ENCODE results near the gene MAP7.
"Not testable (repeated sequence)": the region's sequence is repeated elsewhere in the genome, so short reads cannot be mapped to it uniquely, and the experiment has no call there.

The MAP7 gene

DNA sequence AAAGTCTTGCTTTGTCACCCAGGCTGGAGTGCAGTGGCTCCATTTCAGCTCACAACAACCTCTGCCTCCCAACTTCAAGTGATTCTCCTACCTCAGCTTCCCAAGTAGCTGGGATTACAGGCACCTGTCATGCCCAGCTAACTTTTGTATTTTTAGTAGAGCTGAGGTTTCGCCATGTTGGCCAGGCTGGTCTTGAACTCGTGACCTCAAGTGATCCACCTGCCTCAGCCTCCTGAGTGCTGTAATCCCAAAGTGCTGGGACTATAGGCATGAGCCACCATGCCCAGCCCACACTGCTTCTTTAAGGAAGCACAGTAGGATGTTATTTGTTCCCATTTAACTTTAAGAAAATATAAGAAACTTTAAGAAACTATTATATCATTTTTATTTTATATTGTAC is 35.3 kb upstream of the MAP7 start:
- 89 to 93% methylated on average over 2 of the region's 2 CpGs for WGBS, 2 experiments (ENCODE audit: insufficient coverage in 2 of 2)
- not testable (repeated sequence) for H3K36me3 ChIP-seq (ENCODE audit: control insufficient read depth, insufficient read depth, low read length); H3K27ac ChIP-seq (ENCODE audit: low read depth, low read length, severe bottlenecking); H3K9me3 ChIP-seq (ENCODE audit: control insufficient read depth, low read length); H3K4me3 ChIP-seq (ENCODE audit: extremely low read depth, insufficient read depth, low read length, poor library complexity, severe bottlenecking); H3K4me1 ChIP-seq (ENCODE audit: control insufficient read depth, insufficient read depth, low read length, poor library complexity, severe bottlenecking)

DNA sequence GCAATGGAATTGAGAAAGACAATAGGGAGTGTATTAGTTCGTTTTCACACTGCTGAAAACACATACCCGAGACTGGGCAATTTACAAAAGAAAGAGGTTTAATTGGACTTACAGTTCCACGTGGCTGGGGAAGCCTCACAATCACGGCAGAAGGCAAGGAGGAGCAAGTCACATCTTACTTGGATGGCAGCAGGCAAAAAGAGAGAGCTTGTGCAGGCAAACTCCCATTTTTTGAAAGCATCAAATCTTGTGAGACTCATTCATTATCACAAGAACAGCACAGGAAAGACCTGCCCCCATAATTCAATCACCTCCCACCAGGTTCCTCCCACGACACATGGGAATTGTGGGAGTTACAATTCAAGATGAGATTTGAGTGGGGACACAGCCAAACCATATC is 34.1 kb upstream of the MAP7 start:
- not testable (repeated sequence) for H3K9me3 ChIP-seq (ENCODE audit: control insufficient read depth, low read length); H3K4me3 ChIP-seq (ENCODE audit: extremely low read depth, insufficient read depth, low read length, poor library complexity, severe bottlenecking); H3K36me3 ChIP-seq (ENCODE audit: control insufficient read depth, insufficient read depth, low read length); H3K4me1 ChIP-seq (ENCODE audit: control insufficient read depth, insufficient read depth, low read length, poor library complexity, severe bottlenecking); H3K27ac ChIP-seq (ENCODE audit: low read depth, low read length, severe bottlenecking)
- 80% methylated on average over 3 to 5 of the region's 5 CpGs for WGBS, 2 experiments (ENCODE audit: insufficient coverage in 2 of 2)

DNA sequence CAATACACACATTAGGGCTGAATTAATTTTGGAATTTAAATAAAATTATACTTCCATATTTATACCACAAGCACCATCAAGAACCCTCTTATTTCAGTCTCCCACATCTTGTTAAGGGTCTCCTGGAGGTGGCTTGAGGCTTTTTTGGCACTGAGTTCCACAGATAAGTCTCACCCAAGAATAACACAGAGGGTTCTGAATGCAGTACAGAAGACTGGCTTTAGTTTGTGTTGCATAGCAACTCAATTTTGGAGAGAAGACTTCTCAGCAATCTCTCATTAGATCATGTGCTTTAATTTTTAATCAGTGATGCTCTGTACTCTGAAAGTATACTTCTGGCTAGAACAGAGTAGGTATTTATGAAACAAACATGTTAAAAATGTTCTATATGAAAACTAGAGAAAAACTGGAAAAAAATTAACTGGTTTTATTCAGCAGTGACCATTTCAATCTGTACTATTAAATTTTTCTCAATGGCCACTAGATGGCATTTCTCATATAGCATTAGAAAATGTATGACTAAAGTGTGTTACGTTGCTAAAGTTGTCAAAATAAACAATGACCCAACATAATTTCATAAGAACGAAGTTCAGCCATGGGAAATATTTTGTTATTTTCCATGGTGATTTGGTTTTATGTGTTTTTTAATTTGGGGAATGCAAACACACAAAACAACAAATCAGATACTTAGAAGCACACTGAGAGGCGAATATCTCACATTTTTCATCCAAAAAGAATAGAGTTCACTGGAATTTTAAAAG is 32.7 kb upstream of the MAP7 start:
- H3K27ac ChIP-seq (ENCODE audit: low read depth, low read length, severe bottlenecking) = no peak overlapping the region
- H3K36me3 ChIP-seq (ENCODE audit: control insufficient read depth, insufficient read depth, low read length) = no peaks in the 10 kb centered on the region
- WGBS, 2 experiments (ENCODE audit: insufficient coverage in 2 of 2) = no CpG with 5 or more reads among the region's 3 CpGs
- peaks cover 5% of the 10 kb centered on the region for H3K4me1 ChIP-seq (ENCODE audit: control insufficient read depth, insufficient read depth, low read length, poor library complexity, severe bottlenecking)
- no peak overlapping the region for H3K4me3 ChIP-seq (ENCODE audit: extremely low read depth, insufficient read depth, low read length, poor library complexity, severe bottlenecking)
- no peaks in the 10 kb centered on the region for H3K9me3 ChIP-seq (ENCODE audit: control insufficient read depth, low read length)

DNA sequence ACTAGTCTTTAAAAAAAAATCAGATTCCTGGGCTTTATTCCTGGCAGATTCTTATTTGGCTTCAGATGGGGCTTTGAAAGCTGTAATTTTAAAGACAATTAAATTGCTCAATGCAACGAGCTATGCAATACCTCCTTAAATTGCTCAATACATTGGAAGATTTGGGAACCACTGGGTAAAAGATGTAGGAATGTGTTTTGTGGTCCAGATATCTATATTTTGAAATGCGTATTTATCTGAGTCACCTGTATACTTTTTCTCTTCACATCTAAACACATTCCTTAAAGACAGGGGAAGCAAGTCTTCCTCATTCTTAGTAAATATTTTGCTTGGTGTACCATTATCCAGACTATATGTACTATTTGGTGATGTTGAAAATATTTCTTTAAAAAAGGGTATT is 29.6 kb upstream of the MAP7 start:
- Histone ChIP-seq H3K36me3 (ENCODE audit: control insufficient read depth, insufficient read depth, low read length) (no peaks in the 10 kb centered on the region), H3K4me3 (ENCODE audit: extremely low read depth, insufficient read depth, low read length, poor library complexity, severe bottlenecking) (no peak overlapping the region), H3K27ac (ENCODE audit: low read depth, low read length, severe bottlenecking) (no peak overlapping the region), H3K4me1 (ENCODE audit: control insufficient read depth, insufficient read depth, low read length, poor library complexity, severe bottlenecking) (no peaks in the 10 kb centered on the region), H3K9me3 (ENCODE audit: control insufficient read depth, low read length) (no peaks in the 10 kb centered on the region)
- WGBS, 2 experiments (ENCODE audit: insufficient coverage in 2 of 2) = no CpG with 5 or more reads among the region's 2 CpGs

DNA sequence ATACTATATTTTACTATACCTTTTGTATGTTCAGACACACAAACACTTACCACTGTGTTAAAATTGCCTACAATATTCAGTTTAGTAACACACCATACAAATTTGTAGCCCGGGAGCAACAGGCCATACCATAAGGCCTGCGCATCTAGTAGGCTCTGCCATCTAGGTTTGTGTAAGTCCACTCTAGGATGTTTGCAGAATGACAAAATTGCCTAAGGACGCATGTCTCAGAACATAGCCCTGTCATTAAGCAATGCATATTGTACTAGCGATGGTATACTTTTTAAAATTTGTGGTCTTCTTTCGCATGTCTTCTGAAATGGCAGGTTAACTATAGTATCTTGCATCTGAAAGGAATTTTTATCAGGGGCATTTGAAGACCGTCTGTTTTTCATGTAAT is 26.6 kb upstream of the MAP7 start:
- Histone ChIP-seq H3K36me3 (ENCODE audit: control insufficient read depth, insufficient read depth, low read length) (no peaks in the 10 kb centered on the region), H3K9me3 (ENCODE audit: control insufficient read depth, low read length) (peaks cover under 1% of the 10 kb centered on the region), H3K4me3 (ENCODE audit: extremely low read depth, insufficient read depth, low read length, poor library complexity, severe bottlenecking) (no peak overlapping the region), H3K4me1 (ENCODE audit: control insufficient read depth, insufficient read depth, low read length, poor library complexity, severe bottlenecking) (no peaks in the 10 kb centered on the region), H3K27ac (ENCODE audit: low read depth, low read length, severe bottlenecking) (no peak overlapping the region)
- 86 to 88% methylated on average over 4 of the region's 6 CpGs for WGBS, 2 experiments (ENCODE audit: insufficient coverage in 2 of 2)

DNA sequence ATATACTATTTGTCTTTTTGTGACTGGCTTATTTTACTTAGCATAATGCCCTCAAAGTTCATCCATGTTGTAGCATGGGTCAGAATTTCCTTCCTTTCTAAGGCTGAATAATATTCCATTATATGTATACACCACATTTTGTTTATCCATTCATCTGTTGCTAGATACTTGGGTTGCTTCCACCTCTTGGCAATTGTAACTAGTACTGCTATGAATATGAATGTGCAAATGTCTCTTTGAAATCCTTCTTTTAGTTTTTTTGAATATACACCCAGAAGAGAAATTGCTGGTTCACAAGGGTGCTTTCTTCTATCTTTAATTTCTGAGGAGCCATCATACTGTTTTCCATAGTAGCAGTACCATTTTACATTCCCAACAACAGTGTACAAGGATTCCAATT is 21.3 kb upstream of the MAP7 start:
- no peak overlapping the region for H3K27ac ChIP-seq (ENCODE audit: low read depth, low read length, severe bottlenecking)
- H3K36me3 ChIP-seq (ENCODE audit: control insufficient read depth, insufficient read depth, low read length) = no peaks in the 10 kb centered on the region
- no peak overlapping the region for H3K4me3 ChIP-seq (ENCODE audit: extremely low read depth, insufficient read depth, low read length, poor library complexity, severe bottlenecking)
- H3K9me3 ChIP-seq (ENCODE audit: control insufficient read depth, low read length) = peaks cover 17% of the 10 kb centered on the region
- H3K4me1 ChIP-seq (ENCODE audit: control insufficient read depth, insufficient read depth, low read length, poor library complexity, severe bottlenecking) = no peaks in the 10 kb centered on the region

DNA sequence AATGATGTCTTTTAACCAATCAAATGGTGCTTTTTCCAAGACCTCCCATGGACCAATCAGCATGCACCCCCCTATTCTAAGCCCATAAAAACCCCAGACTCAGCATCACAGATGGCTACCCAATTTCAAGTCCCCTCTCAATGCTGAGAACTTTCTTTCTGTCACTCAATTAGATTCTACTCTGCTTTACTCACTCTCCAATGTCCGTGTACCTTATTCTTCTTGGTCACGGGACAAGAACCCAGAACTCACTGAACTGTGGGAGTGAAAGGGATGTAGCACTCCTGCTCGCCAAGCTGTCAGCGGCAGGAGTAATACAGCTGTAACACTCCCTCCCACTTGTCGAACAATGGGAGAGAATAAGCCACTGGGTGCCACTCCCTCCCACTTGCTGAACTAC is 20.8 kb upstream of the MAP7 start:
- 100% methylated on average over 1 of the region's 5 CpGs; no CpG with 5 or more reads in 1 of the 2 experiments for whole genome bisulfite sequencing, 2 experiments (ENCODE audit: insufficient coverage in 2 of 2)
- peaks cover 17% of the 10 kb centered on the region for H3K9me3 ChIP-seq (ENCODE audit: control insufficient read depth, low read length)
- H3K27ac ChIP-seq (ENCODE audit: low read depth, low read length, severe bottlenecking) = no peak overlapping the region
- H3K4me3 ChIP-seq (ENCODE audit: extremely low read depth, insufficient read depth, low read length, poor library complexity, severe bottlenecking) = no peak overlapping the region
- no peaks in the 10 kb centered on the region for H3K4me1 ChIP-seq (ENCODE audit: control insufficient read depth, insufficient read depth, low read length, poor library complexity, severe bottlenecking)
- H3K36me3 ChIP-seq (ENCODE audit: control insufficient read depth, insufficient read depth, low read length) = no peaks in the 10 kb centered on the region

DNA sequence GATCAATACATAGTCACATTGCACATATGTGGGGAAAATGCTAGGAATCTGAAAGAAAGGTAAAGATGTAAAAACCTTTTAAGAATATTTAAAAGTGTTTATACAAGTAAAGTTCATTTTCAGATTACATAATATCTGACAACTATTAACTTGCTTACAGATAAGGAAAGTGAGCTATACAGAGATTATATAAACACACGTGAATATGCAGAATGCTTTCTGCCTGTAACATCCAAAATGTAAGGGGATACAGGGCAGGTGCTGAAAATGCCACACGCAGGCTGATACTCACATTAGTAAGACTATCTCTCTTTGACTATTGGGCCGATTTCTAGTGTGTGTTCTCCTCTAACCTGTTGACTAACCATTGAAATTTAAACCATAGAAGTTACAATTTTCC is 17.9 kb upstream of the MAP7 start:
- no peaks in the 10 kb centered on the region for H3K36me3 ChIP-seq (ENCODE audit: control insufficient read depth, insufficient read depth, low read length)
- H3K9me3 ChIP-seq (ENCODE audit: control insufficient read depth, low read length) = peaks cover 17% of the 10 kb centered on the region
- WGBS, 2 experiments (ENCODE audit: insufficient coverage in 2 of 2) = 88 to 94% methylated on average over 2 of the region's 3 CpGs
- no peak overlapping the region for H3K4me3 ChIP-seq (ENCODE audit: extremely low read depth, insufficient read depth, low read length, poor library complexity, severe bottlenecking)
- no peaks in the 10 kb centered on the region for H3K4me1 ChIP-seq (ENCODE audit: control insufficient read depth, insufficient read depth, low read length, poor library complexity, severe bottlenecking)
- no peak overlapping the region for H3K27ac ChIP-seq (ENCODE audit: low read depth, low read length, severe bottlenecking)

DNA sequence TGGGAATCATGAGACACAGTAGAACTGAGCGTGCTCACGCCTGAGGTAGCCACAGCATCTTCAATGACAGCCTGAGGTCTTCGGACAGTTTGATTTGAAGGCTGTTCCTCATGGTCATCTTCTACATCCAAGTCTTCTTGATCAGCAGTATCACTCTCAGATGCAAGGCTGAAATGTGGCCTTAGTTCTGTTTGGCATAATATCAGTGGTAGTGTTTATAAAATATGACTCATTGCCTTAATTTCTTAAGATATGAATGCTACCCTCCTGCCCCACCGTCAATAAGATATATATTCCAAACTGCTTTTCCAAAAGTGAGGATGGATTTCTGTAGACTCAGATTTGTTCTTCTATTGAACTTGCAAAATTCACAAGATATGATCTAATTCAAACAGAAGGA is 17.5 kb upstream of the MAP7 start:
- 96% methylated on average over 3 of the region's 4 CpGs for WGBS, 2 experiments (ENCODE audit: insufficient coverage in 2 of 2)
- no peak overlapping the region for H3K4me3 ChIP-seq (ENCODE audit: extremely low read depth, insufficient read depth, low read length, poor library complexity, severe bottlenecking)

DNA sequence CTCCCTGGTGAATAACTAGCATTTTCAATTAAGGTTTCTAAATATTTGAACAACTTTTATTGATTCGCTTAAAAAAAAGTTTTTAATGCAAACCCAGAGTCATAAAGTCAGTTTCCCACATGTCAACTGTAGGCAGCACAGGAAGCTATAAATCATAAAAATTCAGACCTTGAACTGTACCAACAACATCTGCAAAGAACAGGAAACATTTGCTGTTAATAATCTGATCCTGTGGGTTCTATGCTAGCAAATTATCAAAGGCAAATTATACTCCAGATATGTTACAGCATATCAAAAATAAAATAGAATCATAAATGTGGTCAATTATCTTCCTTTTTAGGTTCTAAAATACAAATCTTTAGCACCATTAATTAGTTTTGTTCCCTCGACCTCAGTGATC is 16.6 kb upstream of the MAP7 start:
- H3K9me3 ChIP-seq (ENCODE audit: control insufficient read depth, low read length) = peaks cover 17% of the 10 kb centered on the region
- H3K4me3 ChIP-seq (ENCODE audit: extremely low read depth, insufficient read depth, low read length, poor library complexity, severe bottlenecking) = no peak overlapping the region
- H3K36me3 ChIP-seq (ENCODE audit: control insufficient read depth, insufficient read depth, low read length) = no peaks in the 10 kb centered on the region
- H3K27ac ChIP-seq (ENCODE audit: low read depth, low read length, severe bottlenecking) = no peak overlapping the region
- WGBS, 2 experiments (ENCODE audit: insufficient coverage in 2 of 2) = 83 to 88% methylated on average over 1 to 2 of the region's 2 CpGs
- H3K4me1 ChIP-seq (ENCODE audit: control insufficient read depth, insufficient read depth, low read length, poor library complexity, severe bottlenecking) = no peaks in the 10 kb centered on the region

More for the DNA sequence above, 17.5 kb upstream of the MAP7 start:
- Histone ChIP-seq H3K27ac (ENCODE audit: low read depth, low read length, severe bottlenecking) (no peak overlapping the region), H3K36me3 (ENCODE audit: control insufficient read depth, insufficient read depth, low read length) (no peaks in the 10 kb centered on the region), H3K9me3 (ENCODE audit: control insufficient read depth, low read length) (peaks cover 17% of the 10 kb centered on the region), H3K4me1 (ENCODE audit: control insufficient read depth, insufficient read depth, low read length, poor library complexity, severe bottlenecking) (no peaks in the 10 kb centered on the region)

DNA sequence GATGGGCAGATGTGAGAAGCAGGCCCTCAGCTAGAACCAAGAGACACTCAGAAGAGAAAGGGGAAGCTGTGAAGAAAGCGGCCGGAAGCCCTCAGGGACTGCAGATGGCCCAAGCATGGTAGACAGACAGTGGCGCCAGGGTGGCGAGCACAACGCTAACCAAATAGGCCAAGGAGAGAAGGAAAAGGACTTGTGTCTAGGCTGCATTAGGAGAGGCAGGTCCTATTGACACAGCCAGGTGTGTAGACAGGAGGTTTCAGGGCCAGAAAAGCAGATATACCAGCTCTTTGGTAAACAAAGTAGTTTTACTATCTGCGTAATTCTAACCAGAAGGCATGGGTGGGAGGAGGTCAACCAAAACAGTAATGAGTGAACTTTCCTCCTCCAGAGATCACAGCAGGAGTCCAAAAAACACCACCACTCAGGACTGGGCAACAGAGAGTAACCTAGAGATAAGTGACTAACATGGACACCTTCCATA is 15.8 kb upstream of the MAP7 start:
- no peak overlapping the region for H3K27ac ChIP-seq (ENCODE audit: low read depth, low read length, severe bottlenecking)
- no peak overlapping the region for H3K4me3 ChIP-seq (ENCODE audit: extremely low read depth, insufficient read depth, low read length, poor library complexity, severe bottlenecking)
- peaks cover 9% of the 10 kb centered on the region for H3K9me3 ChIP-seq (ENCODE audit: control insufficient read depth, low read length)
- 96 to 100% methylated on average over 5 of the region's 6 CpGs for WGBS, 2 experiments (ENCODE audit: insufficient coverage in 2 of 2)
- no peaks in the 10 kb centered on the region for H3K36me3 ChIP-seq (ENCODE audit: control insufficient read depth, insufficient read depth, low read length)
- H3K4me1 ChIP-seq (ENCODE audit: control insufficient read depth, insufficient read depth, low read length, poor library complexity, severe bottlenecking) = no peaks in the 10 kb centered on the region
